Right renal pelvis (tissue), 4 donors: Measurements from ENCODE around the gene AP1AR. TPM values are rescaled to one million over a fixed set of nuclear protein-coding genes. Genes with fewer than 3 reads are reported as not detected.
"Not testable (repeated sequence)": the region's sequence is repeated elsewhere in the genome, so short reads cannot be mapped to it uniquely, and the experiment has no call there.

Experiments used
- DNase-seq, 4 donors: peaks; one replicate each; pipeline ENCODE4 v3.0.0-alpha.2; 2013; ENCODE audit warnings: low read depth in 4 of 4, low spot score in 3 of 4, missing footprints in 1 of 4
- polyA plus RNA-seq, 4 donors: library from polyadenylated mRNA; unstranded; fragments of 120-200 nt; gene quantifications; one replicate each; pipeline ENCODE4 v1.2.1, GENCODE V29; 2013; ENCODE audit not compliant: insufficient read length in 4 of 4

Gene AP1AR
- polyA plus RNA-seq, 4 donors = 34.3 to 47.0 (median 41.7) TPM

DNA sequence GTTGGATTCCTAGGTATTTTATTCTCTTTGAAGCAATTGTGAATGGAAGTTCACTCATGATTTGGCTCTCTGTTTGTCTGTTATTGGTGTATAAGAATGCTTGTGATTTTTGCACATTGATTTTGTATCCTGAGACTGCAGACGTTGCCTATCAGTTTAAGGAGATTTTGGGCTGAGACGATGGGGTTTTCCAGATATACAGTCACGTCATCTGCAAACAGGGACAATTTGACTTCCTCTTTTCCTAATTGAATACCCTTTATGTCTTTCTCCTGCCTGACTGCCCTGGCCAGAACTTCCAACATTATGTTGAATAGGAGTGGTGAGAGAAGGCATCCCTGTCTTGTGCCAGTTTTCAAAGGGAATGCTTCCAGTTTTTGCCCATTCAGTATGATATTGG, 73.9 kb downstream of the AP1AR start:
- not testable (repeated sequence) for DNase-seq

DNA sequence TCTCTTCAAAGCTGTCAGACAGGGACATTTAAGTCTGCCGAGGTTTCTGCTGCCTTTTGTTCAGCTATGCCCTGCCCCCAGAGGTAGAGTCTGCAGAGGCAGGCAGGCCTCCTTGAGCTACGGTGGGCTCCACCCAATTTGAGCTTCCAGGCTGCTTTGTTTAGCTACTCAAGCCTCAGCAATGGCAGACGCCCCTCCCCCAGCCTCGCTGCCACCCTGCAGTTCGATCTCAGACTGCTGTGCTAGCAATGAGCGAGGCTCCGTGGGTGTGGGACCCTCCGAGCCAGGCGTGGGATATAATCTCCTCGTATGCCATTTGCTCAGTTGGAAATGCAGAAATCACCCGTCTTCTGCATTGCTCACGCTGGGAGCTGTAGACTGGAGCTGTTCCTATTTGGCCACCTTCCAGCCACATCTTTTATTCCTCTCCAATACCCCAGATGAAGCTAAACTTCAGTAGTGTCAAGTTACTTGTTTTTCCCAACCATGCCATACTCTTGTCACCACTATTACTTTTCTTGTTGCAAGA, 77.7 kb downstream of the AP1AR start:
- DNase-seq = not testable (repeated sequence)

- no peak for DNase-seq
Observed at GRCh38 chr4:112311516-112311915, 79.9 kb downstream of the AP1AR start.

DNA sequence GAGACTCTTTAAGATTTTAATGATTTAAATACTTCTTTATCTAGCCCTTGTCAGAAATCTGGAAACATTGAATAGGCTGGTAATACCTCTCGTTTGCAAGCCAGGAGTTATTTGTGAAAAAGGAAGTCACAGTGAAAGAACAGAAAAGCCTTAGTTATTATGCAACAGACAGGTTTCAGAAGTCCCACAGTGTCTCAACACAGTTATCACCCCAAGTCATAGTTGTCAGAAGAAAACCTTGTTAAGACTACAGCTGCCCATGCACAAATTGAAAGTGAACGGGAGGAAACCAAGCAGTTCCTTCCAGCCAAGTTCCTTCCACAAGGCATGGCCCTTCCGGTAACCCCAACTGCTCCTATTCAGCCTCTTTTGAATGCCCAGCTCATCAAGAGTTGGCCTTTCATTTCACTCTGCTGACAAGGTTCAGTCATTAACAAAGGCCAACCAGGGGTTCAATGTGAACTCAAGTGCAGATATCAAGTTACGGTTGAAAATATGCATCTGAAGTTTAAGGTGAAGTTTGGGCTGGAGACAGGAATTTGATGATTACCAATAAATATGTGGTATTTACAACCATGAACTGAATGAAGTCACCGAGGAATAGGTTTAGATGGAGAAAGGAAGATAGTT, 81.1 kb downstream of the AP1AR start:
- DNase-seq = no peak

DNA sequence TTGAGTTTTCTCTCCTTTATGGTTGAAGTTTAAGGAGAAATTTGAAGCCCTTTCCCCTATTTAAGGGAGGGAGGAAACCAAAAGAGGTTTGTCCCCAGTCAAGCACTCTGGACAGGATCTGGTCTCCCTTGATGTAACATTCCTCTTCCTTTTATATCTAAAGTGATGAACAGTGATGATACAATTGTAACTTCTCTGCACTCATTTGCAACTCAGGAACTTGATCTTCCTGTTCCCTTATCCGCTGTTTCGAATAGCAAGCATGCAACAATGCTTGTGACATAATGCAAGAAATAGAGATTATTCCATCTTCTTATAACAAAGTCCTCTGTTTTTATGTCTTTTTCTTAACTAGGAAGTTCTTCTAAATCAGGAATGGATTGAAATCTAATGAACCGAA, 83.9 kb downstream of the AP1AR start:
- DNase-seq = no peak

DNA sequence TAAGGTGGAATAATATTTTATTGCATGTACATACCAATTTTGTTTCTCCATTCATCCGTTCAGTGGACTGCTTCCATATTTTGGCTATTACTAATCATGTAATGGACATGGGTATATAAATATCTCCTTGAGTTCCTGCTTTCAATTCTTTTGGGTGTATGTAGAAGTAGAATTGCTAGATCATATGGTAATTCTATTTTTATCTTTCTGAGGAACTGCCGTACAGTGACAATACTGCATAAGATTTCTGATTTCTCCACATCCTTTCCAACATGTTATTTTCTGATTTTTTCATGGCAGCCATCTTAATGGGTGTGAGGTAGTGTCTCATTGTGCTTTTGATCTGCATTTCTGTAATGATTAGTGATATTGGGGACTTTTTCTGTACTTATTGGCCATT, 84.8 kb downstream of the AP1AR start:
- no peak for DNase-seq

DNA sequence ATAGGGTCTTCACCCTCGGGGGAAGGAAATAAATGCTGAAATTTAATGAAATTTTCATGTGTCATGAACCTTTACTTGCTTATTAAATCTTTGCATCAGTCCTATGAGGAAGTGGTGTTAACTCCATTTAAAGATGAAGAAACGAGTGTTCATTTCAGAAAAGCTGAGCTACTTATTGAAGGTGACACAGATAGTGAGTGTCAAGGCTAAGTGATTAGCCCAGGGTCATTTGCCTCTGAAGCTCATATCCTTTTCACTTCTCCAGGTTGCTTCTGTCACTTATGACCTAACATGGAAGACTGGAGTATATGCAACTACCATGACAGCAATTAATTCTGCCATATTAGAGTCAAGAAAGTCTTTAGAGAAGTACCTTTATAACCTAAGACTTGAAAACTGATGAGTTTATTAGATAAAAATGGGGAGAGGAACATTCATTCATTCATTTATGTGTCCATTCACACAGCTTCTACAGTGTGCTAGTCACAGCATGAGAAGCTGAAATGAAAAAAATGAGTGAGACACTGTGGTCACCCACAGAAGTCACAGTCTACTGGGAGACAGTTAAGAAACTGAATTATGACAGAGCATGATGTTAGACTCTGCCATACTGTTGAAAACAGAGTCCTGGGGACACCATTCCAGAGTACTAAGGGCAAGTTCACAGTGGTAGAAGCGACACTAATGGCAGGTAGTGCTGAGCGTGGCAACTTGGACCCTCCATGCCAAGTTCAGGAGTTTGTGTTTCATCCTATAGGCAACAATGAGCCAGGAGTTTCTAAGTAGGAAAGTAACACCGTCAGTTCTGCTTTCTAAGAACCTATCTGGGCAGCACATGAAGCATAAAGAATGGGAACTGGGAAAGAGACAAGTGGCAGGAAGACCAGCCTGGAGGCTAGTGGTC, 86.9 kb downstream of the AP1AR start:
- DNase-seq = no peak

Other genes with a start within 250 kb of the AP1AR start
- 1 to 10 TPM; 1.4 to 2.8 (median 1.9) TPM for gene FAM241A, start 86.3 kb upstream of the AP1AR start, polyA plus RNA-seq
- 10 to 100 TPM; 15.7 to 20.3 (median 20.0) TPM for gene TIFA, start 54.1 kb downstream of the AP1AR start, polyA plus RNA-seq
- 10 to 100 TPM; 10.2 to 14.2 (median 11.5) TPM for gene ALPK1, start 65.6 kb downstream of the AP1AR start, polyA plus RNA-seq